ELR (cell line): ENCODE data around the gene FAM120A.
"Not testable (repeated sequence)": the region's sequence is repeated elsewhere in the genome, so short reads cannot be mapped to it uniquely, and the experiment has no call there.

Source experiments
- DNase-seq: peaks from one replicate; pipeline ENCODE4 v3.0.0-alpha.2; 2015; ENCODE audit warnings: low read depth

Gene FAM120A

DNA sequence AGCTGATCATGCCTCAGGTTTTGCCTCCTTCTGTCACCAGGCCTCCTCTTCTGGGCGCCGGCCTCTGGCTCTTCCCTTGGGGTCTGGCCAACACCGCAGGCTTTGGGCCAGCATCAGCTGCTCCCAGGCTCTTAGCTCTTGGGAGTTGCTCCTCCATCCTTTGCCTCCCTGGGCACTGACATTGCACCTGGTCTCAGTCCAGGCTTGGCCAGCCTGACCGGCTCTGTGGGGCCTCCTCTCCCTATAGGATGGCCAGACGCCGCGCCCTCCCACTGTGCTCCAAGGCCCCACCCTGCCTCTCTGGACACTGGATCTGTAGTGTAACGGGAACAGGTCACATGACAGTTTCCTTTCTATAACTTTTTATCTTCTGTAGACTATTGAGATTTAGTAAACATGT lies 59.7 kb downstream of the FAM120A start:
- DNase-seq: not testable (repeated sequence)

DNA sequence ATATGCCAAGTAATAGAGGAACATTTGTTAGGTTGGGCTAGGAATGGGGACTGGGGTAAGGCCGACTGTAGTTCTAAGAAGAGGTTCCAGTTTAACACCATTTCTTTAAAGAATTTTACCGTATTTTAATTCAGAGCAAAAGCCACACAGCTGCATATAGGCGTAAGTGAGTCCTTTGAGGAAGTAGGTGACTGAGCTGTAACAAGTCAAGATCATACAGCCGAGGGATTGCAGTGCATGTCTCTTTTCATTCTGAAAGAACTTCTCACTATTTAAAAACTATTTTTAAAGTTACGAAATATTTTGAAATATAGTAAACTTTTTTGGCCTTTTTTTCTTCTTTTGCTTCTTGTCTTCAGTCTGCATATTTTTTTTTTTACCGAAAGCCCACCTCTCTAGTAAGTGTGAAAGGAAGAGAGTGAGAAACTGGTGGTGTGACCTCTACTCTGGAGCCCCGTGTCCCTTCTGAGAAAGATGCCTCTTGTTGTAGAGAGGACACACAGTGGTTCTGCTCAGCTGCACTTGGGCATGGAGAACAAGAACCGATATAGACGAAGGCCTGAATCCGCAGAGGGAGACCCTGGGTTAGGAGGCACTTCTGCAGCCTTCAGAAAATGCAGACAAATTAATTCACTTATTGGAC lies 60.8 kb downstream of the FAM120A start:
- not testable (repeated sequence) for DNase-seq

DNA sequence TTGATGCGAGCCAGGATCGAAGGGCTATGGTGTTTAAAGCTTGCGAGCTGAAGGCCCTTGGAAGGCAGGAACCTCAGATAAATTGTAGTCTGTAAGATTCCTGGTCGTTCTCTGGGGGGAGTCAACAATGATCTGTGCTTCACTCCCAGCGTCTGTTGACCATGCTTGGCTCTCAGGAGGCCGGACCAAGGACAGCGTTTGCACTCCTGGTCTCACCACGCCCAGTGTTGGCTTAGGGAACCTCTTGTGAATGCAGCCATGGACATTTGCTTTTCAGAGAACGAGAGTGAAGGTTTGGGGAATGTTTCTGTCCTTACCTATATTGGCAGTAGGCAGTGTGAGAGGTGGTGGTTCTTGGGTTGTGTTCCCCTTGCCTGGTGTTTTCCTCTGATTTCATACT lies 62.1 kb downstream of the FAM120A start:
- no peak for DNase-seq

DNA sequence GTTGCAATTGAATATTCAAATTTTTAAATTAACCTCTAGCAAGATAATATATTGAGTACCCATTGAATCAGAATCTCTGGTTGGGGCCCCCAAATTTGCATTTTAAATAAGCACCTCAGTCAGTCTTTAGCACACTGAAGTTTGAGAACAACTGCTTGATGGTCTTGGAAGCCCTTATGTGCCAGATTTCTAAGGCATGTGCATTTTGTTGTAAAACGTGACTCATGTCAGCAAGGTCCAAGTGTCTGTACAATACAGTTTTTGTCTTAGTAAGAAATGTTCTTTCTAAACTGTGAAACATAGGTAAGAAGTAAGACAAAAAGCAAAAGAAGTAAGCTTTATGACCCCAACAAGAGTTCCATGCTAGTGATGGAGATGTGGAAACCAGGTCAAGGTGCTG lies 65.8 kb downstream of the FAM120A start:
- DNase-seq: no peak

DNA sequence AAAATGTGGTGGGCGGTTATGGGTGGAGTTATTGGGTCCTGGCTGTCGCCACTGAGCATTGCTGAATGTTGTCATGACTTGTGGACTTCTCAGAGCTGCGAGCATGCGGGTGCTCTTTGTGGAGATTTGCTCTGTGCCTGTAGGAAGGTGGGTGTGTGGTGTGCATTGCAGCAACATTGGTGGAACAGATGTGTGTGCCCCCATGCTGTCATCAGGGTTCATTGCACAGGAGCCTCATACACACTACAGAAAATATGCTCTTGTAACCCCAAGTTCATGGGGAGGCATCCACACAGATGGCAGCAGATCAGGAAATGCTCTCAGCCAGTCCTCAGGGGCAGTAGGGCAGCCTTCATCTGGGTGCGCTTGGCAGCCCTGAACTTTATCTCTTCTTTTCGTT lies 69.0 kb downstream of the FAM120A start:
- DNase-seq: peak; percentile 6

DNA sequence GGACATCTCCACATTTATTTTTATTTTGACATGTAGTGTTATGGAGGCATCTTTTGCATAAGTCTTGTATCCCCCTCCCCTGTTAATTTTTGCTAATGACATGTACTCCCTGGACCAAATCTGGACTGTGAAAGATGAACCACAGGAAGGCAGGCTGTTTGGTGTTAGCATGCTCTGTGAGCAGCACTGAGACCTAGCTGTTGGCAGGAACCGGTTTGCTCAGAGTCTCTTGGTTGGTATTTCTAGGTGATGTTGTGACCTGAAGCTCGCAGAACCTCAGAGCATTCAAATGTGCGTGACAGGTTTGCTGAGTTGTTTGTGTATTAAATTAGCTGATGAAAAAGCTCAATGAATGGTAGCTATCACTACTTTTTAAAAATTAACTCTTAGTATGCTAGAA lies 71.3 kb downstream of the FAM120A start:
- DNase-seq: no peak

DNA sequence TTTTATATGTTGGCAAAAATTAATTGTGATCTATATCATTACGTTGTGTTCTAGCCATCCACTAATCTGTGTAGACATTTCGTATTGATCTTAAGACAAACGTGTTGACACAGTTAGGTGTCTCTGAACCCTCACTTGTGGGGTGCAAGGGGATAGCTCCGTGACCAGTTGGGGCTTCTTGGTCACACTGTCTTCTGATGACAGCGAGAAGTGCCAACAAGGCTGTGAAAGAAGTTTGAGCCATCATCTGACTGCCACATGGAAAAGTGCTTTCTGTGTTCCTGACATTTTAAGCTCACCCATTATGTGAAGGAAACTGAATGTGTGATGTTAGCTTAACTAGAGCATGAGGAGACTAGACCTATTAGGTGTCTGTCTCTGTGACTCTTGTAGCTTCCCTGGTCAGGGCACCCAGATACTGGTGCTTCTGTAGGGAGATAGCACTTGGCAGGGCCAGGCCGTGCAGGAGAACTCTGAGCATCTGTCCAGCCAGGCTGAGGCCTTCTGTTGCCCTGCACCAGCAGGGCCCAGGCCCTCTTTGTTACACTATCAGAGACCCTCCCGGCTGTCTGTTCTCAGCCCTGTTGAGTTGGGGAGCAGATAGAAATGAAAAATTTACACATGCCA lies 72.1 kb downstream of the FAM120A start:
- DNase-seq: no peak

DNA sequence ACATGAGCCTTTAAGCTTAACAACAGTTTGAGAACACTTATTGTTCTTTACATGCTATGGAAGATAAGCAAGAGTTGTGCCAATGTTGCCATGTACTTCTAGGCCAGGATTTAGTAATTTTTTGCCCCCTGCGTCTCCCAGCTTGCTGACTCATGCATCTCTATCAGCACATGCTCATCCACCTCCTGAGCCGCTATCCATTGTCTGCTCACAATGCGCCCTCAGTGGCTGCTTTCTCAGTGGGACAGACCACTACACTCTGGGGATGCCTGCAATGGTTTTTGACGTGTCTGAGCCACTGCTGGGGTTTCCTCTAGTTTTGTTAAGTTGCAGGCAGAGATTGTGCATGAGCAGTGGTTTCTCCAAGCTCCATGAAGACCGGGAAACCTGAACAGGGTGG lies 74.0 kb downstream of the FAM120A start:
- DNase-seq: no peak

DNA sequence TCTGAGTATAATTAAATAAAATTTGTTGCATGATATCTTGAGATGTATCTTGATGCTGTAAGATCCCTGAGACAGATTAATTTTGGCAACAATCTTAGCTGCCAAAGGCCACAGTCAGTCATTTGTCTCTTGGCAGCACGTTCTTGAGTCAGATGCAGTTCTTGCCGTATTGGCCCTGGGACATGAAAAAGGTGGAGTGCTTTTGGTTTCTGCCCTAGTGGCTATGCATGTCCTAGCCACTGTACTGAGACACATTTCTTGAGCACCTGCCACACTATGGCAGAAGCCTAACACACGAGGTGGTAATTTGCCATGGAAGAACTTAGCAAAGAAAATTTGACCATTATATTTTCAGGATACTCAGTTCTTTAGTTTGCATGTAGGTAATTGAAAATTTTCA lies 79.9 kb downstream of the FAM120A start:
- DNase-seq: peak; percentile 6

DNA sequence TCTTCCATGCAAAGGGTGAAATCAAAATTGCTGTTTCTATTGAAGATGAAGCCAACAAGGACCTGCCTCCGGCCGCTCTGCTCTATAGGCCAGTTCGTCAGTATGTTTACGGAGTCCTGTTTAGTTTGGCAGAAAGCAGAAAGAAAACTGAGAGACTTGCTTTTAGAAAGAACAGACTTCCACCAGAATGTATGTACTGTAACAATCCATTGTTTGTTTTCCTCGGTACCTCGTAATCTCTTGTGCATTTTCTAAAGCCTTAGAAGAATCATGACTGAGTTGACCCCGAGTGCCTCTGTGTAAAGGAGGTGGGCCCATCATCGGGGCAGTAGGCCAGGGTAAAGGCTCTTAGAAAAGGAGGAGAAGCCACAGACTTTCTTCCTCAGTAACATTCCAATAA lies 80.7 kb downstream of the FAM120A start:
- DNase-seq: no peak

DNA sequence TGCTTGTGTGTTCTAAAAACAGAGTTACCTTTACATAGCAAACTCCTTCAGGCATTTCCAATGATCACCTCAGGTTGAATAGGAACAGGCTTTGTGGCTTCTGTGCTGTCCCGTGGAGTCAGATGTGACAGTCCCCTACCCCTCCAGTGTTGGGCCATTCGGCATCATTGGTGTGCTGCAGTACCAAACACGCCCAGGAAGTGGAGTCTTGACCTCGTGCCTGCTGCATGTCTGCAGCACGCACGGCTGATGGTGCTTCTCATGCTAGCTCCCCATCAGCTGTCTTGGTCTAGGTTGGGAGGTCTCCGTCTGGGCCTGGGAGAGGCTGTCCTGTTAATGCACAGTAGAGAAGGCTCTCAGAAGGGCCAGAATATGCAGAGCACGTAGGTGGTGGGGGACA lies 82.4 kb downstream of the FAM120A start:
- no peak for DNase-seq

DNA sequence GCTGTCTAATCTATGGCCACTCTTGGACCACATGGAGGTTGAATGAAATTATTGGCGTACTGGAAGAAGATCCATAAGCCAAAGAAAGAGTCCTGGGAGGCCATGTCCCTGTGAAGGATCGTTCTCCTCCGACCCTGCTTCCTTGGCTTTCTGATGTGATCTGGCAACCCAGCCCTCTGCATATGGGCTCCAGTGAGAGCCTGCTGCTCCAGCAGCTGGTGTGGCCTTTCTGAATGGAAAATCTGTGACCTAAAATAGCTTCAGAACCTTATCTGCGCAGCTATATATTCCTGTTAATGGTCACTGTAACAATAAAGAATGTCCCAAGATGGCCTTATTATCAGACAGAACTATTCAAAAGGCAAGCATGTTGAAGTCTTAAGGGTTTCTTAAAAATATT lies 84.7 kb downstream of the FAM120A start:
- no peak for DNase-seq

DNA sequence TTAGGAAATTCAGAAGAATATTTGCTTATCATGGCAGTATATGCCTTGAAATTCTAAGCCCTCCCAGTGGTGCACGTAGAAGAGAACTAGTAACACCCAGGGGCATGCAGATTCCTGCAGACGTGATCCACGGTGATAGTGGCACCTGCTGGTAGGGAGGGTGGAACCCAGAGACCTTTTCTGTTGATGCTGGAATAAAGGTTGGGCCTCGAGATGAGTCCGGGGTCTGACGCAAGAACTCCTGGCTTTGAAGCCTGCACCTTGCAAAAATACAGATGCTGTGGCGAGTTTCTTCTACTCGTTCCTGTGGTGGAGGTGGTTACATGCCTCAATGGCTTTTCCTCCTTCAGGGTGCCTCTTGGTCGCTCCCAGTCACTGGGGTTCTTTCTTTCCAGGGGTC lies 85.4 kb downstream of the FAM120A start:
- no peak for DNase-seq

DNA sequence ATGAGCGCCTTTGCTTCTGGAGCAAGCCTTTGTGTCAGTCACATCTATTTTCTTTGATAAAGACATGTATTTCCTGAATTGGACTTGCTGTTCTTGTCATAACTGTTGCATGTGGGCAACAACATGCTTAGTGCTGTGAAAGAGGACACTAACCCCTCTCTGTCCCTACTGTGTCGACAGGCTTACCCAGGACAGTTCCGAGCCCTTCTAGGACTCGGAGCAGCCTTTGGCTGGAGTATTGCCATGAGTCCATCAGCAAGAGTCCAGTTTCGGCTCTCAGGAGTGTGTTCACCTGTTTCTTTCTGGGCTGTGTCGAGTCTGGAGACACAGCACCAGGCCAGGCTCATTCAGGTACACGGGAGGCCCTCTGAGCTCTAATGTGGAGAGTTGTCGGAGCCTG lies 88.8 kb downstream of the FAM120A start:
- no peak for DNase-seq

DNA sequence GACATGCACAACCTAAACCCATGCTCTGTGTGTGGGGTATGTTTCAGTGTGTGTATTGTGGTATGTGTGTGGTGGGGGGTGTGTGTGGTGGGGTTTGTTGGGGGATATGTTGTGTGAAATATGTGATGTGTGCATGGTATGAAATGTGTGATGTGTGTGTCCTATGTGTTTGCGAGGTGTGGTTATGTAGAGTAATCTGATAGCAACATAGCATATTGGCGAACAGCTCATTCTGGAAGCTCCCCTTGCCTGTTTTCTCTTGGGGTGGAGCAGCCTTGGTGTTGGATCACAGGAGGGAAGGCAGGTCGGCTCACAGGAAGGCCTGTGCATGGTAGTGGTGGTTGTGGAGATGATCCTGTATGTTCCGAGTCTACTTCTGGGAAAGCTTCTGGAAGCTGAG lies 89.5 kb downstream of the FAM120A start:
- DNase-seq: no peak

DNA sequence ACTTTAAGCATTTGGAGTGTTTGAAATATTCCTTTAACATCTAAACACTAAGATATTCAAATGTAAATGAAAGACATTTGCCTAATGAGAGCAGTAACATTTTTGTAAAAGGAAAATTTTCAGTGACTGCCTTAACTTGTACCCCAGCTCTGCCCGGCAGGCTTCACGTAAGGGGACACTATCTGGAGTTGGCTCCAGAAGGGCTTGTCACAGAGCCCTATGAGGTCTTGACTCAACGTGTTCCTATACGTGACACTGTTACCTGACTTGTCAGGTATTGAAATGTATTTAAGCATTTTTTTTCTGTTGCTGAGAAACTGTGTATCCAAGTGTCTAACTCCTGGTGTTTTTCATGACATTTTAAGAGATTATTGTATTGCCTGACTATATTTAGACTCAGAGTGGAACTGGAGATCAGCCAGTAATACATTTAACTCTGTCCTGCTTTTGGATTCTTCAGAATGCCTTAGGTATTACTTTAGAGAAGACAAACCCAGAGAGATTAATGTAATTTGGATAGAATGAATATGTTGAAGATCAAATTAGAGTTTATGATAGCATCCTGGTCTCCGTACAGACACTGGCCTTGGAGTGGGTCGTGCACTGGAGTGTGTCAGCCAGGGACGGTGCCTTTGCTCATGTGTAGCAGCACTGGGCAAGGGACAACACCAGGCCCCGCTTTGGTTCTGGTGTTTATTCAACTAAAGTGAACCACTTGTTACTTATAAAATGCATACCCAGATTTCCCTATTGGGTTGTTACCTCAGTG lies 90.3 kb downstream of the FAM120A start:
- DNase-seq: no peak

DNA sequence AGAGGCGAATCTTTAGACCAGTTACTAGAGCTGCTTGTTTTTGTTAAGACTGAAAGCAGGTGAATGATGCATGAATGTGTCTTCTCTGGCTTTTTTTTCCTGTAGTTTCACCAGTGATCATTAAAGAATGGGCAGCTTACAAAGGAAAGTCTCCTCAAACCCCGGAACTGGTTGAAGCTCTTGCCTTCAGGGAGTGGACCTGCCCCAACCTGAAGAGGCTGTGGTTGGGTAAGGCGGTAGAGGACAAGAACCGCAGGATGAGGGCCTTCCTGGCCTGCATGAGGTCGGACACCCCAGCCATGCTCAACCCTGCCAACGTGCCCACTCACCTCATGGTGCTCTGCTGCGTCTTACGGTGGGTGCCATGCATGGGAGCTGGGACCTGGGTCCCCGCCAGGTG lies 91.6 kb downstream of the FAM120A start:
- DNase-seq: no peak

DNA sequence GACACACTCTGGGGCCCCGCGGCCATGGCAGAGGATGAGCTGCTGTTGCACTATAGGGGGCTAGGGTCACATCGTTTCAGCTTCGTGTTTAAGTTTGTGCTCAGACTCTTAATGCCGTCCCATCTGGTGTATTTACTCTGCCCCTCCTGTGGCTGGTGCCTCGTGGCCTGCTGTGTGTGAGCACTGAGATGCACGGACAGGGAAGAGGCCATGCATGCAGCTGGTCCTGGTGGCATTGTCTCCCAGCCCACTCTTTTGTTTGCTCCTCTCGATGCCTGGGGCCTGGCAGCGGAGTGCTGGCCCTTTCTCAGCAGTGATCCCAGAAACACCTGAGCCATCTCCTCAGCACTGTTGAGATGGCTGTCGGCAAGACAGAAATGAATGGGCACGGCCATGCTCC lies 94.9 kb downstream of the FAM120A start:
- DNase-seq: no peak

DNA sequence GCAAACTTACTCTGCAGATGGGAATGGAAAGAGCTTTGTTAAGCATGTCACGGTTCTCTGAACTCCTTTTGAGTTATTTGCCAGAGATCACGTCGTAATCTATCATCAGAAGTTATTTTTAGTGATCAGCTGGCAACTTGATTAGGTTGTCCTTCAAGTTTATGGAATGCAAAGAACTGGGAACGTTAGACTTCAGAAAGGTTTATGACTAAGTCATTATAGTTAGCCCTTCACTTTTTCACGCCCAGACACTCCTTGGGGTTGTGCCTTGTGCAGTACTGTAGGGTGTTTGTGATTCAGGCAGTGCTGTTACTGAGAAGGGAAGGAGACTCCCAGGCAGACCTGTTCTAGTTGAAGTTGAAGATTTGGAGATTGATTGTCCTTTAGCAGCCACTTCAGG lies 98.1 kb downstream of the FAM120A start:
- no peak for DNase-seq

DNA sequence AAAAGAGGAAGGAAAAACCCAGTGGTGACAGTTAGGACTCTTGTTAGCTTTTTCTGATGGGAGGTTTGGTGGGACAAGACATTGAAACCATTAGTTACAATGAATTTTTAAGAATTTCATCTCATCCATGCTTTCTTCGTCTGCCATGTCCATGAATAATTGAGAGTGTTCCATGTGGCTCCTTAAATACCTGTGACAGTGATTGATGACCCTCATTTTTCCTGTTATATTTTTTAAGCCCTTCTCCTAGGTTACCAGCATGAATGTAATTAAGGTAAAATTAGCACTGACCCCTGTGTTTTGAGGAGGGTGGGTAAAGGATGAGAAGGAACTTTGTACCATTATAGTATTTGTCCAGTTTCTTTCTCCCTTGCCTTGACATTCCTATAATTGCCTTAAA lies 101.4 kb downstream of the FAM120A start:
- no peak for DNase-seq

DNA sequence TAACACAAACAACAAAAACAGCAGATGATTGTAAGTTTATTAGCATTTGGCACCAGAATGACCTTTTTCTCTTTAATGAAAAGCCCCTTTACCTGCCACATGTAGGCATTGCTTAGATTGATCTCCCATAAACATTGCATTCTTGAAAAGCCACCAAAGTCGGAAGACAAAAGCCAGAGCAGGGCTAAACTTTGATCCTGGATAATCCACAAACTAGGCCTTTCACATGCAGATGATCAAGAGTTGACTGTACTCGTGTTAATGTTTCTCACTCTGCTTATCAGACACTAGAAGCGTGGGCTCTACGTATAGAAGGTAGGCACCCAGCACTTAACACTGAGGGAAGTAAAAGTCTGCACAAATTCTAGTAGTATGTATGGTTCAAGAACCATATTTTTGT lies 103.9 kb downstream of the FAM120A start:
- DNase-seq: no peak

DNA sequence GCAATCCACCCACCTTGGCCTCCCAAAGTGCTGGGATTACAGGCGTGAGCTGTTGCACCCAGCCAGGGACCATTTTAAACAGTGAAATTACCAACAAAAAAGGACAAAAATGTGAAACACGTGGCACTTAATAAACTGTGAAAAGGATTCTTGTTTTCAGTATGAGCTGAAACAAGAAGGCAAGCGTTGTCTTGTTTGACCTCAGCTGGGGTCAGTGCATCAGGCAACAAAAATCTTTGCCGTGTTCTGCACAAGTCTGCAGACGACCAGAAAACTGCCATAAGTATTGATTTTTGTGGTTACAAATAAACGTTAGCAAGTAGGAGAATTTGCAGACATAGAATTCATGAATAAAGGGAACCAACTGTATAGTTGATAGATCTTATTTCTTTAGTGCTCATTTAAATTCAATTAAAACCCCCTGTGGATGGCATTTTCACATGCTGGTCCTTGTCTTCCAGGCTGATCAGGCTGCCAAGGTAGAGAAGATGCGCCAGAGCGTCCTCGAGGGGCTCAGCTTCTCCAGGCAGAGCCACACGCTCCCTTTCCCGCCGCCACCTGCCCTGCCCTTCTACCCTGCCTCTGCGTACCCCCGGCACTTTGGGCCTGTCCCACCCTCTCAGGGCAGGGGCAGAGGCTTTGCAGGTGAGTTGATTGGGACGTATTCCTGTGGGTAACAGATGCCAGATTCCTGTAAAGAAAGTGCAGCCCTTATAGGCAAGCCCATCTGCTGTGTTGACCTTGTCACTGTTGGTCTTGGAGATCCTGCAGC lies 106.1 kb downstream of the FAM120A start:
- no peak for DNase-seq

DNA sequence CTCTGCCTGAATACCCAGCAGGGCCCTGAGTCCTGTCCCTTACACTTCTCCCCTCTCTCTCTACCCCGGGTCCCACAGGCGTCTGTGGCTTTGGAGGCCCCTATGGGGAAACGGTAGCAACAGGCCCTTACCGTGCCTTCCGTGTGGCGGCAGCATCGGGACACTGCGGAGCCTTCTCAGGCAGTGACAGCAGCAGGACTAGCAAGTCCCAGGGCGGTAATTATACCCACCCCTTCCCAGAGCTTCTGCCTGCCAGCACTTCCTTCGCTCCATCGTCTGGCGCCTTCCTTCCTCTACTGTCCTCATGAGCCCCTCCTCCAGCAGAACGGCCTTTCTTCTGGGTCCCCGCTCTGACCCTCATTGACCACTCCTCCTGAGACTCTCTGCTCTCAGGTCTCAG lies 107.0 kb downstream of the FAM120A start:
- DNase-seq: no peak
